HepG2 (cell line): ENCODE results near the gene PTGES3. TPM values are rescaled to one million over a fixed set of nuclear protein-coding genes. Genes with fewer than 3 reads are reported as not detected.

Experiments
- ATAC-seq: fragments of 200-7000 bp; cut with Tn5 transposase; 3 replicates; pipeline ENCODE4 v1.9.1; 2020; ENCODE audit warnings: mild to moderate bottlenecking, moderate library complexity
- BruUV-seq: library from RNA; stranded (reverse); fragments of 400-500 nt; replicated peaks from 2 replicates; lab custom pipeline; 2021; lab: Mats Ljungman, UMichigan
- CTCF ChIA-PET: fragments of 300-600 bp; formaldehyde crosslinking; extraction: SDS; loops from one replicate; lab custom pipeline; 2021; ENCODE audit warnings: low total read pairs, inconsistent platforms, low intra/inter-chr PET ratio; lab: Yijun Ruan, JAX
- POLR2A ChIA-PET: fragments of 350-600 bp; sonication (Branson Sonifier 250); formaldehyde crosslinking; loops from one replicate; lab custom pipeline; 2020; ENCODE audit warnings: antibody characterized with exemption, inconsistent platforms; lab: Yijun Ruan, JAX
- DNase-seq: peaks from one replicate; pipeline ENCODE4 v3.0.0-alpha.2; 2015; ENCODE audit warnings: low spot score
- FAIRE-seq: peaks from 3 replicates; lab custom pipeline; 2011; peaks lifted over from hg19 to GRCh38; lab: Jason Lieb, UNC
- H2AFZ ChIP-seq: one replicate; pipeline ENCODE4 v1.6.1; 2011; ENCODE audit warnings: low read length, inconsistent platforms
- H3K27ac ChIP-seq: fragments of 300-600 bp; 3 replicates; pipeline ENCODE4 v1.8.0; 2011; ENCODE audit warnings: mixed run types, mild to moderate bottlenecking, mixed read lengths, low read length, inconsistent platforms; ENCODE audit not compliant: insufficient read depth; ENCODE audit errors: extremely low read length
- H3K27me3 ChIP-seq, 2 experiments: fragments of 200-600 bp in 1 of 2; 2 replicates in 1 of 2; 3 replicates in 1 of 2; pipeline versions ENCODE4 v1.6.0 to v1.8.0; 2011; ENCODE audit warnings: low read length in 2 of 2, mild to moderate bottlenecking in 2 of 2, moderate library complexity in 2 of 2, inconsistent platforms in 1 of 2; ENCODE audit not compliant: insufficient read depth in 2 of 2, control insufficient read depth in 1 of 2
- H3K36me3 ChIP-seq, 2 experiments: fragments of 200-600 bp in 1 of 2; replicated peaks in 1 of 2; 2 replicates in 1 of 2; 3 replicates in 1 of 2; pipeline versions ENCODE4 v1.5.1 to v1.8.0; 2011; ENCODE audit warnings: low read length in 2 of 2, inconsistent platforms in 1 of 2; ENCODE audit not compliant: insufficient read depth in 2 of 2, control insufficient read depth in 1 of 2
- H3K4me1 ChIP-seq: 2 replicates; pipeline ENCODE4 v1.5.1; 2012; ENCODE audit warnings: low read length, inconsistent platforms; ENCODE audit not compliant: insufficient read depth
- H3K4me2 ChIP-seq: 2 replicates; pipeline ENCODE4 v1.6.0; 2011; ENCODE audit warnings: low read depth, low read length, inconsistent platforms
- H3K4me3 ChIP-seq, 3 experiments: fragments of 200-600 bp in 1 of 3; sonication (generic), shearing (Covaris generic) in 1 of 3; replicated peaks in 1 of 3; 2 replicates each; pipeline ENCODE4 v1.5.1; 2011 to 2016; ENCODE audit warnings: low read length in 3 of 3, inconsistent platforms in 2 of 3, low read depth in 2 of 3, mild to moderate bottlenecking in 2 of 3, control low read depth in 1 of 3, mixed read lengths in 1 of 3; ENCODE audit not compliant: insufficient read depth in 1 of 3
- H3K79me2 ChIP-seq: one replicate; pipeline ENCODE4 v1.6.1; 2011; ENCODE audit warnings: low read length, inconsistent platforms; ENCODE audit not compliant: insufficient read depth
- H3K9ac ChIP-seq: 2 replicates; pipeline ENCODE4 v1.6.0; 2011; ENCODE audit warnings: mild to moderate bottlenecking, low read depth, low read length, inconsistent platforms; ENCODE audit not compliant: insufficient read depth
- H3K9me3 ChIP-seq: 2 replicates; pipeline ENCODE4 v1.5.1; 2012; ENCODE audit warnings: mild to moderate bottlenecking, low read length
- H4K20me1 ChIP-seq: 2 replicates; pipeline ENCODE4 v1.6.0; 2011; ENCODE audit warnings: inconsistent platforms, mild to moderate bottlenecking, low read length, moderate library complexity; ENCODE audit not compliant: insufficient read depth
- ELF4 ChIP-seq: sonication (generic); formaldehyde crosslinking; IDR thresholded peaks from 2 replicates; pipeline ENCODE4 v1.5.0; 2020; ENCODE audit warnings: missing genetic modification reagents, mild to moderate bottlenecking, moderate library complexity, borderline replicate concordance
- HIVEP1 ChIP-seq: sonication (generic); formaldehyde crosslinking; IDR thresholded peaks from 2 replicates; pipeline ENCODE4 v1.4.0; 2020; ENCODE audit warnings: mild to moderate bottlenecking, missing genetic modification reagents
- JARID2 ChIP-seq: sonication (generic); formaldehyde crosslinking; IDR thresholded peaks from 2 replicates; pipeline ENCODE4 v1.8.1; 2023; ENCODE audit warnings: missing genetic modification reagents, inconsistent platforms; ENCODE audit not compliant: insufficient replicate concordance
- KDM3A ChIP-seq: IDR thresholded peaks from 2 replicates; pipeline ENCODE4 v1.6.1; 2018; ENCODE audit warnings: low read depth, missing compliant biosample characterization
- KLF12 ChIP-seq: sonication (generic); formaldehyde crosslinking; IDR thresholded peaks from 2 replicates; pipeline ENCODE4 v1.4.0; 2020; ENCODE audit warnings: missing genetic modification reagents, borderline replicate concordance
- KMT2B ChIP-seq: IDR thresholded peaks from 2 replicates; pipeline ENCODE4 v1.6.1; 2016; ENCODE audit warnings: missing genetic modification reagents, missing compliant biosample characterization
- MAFG ChIP-seq: sonication (generic); formaldehyde crosslinking; IDR thresholded peaks from 2 replicates; pipeline ENCODE4 v1.5.1; 2020; ENCODE audit warnings: mild to moderate bottlenecking, missing genetic modification reagents
- POLR2G ChIP-seq: fragments of 200-400 bp; formaldehyde crosslinking; IDR thresholded peaks from 2 replicates; pipeline ENCODE4 v1.6.1; 2018; ENCODE audit warnings: mild to moderate bottlenecking, low read depth, low read length, moderate library complexity
- TGIF2 ChIP-seq: IDR thresholded peaks from 2 replicates; pipeline ENCODE4 v1.6.1; 2016; ENCODE audit warnings: control low read depth, missing compliant biosample characterization
- ZFX ChIP-seq: sonication (generic); formaldehyde crosslinking; IDR thresholded peaks from 2 replicates; pipeline ENCODE4 v1.4.0; 2020; ENCODE audit warnings: mild to moderate bottlenecking, low read depth, missing genetic modification reagents, moderate library complexity
- ZSCAN25 ChIP-seq: sonication (generic); formaldehyde crosslinking; IDR thresholded peaks from 2 replicates; pipeline ENCODE4 v1.8.0; 2022; ENCODE audit warnings: mild to moderate bottlenecking, missing genetic modification reagents
- WGBS: methylation state at CpG from one replicate; pipeline ENCODE4 v1.1.6; 2017; ENCODE audit warnings: low lambda C conversion rate; 5-methylcytosine and 5-hydroxymethylcytosine counted together
- in situ Hi-C: cut with HindIII; loops from 2 replicates; pipeline ENCODE4 v1.10.0; 2017; ENCODE audit warnings: low pct_unique_long_range_greater_than_20kb; ENCODE audit not compliant: extremely low pct_ligation_motif_present
- intact Hi-C: fragments of 100-400 bp; cut with micrococcal nuclease; formaldehyde crosslinking; loops from one replicate; pipeline ENCODE4 v1.10.0; 2022; ENCODE audit not compliant: unreplicated experiment
- polyA plus RNA-seq, 8 experiments: library from polyadenylated mRNA; depleted of rRNA in 3 of 8; stranded (reverse) in 7 of 8; unstranded in 1 of 8; fragments of >200 nt; fragmentation: Illumina TruSeq in 4 of 8; extraction: Trizol in 4 of 8; gene quantifications; 2 replicates each; pipeline versions ENCODE4 v1.2.1 to v1.2.3, GENCODE V29; 2011 to 2016; ENCODE audit warnings: low read depth in 4 of 8, missing spikeins in 1 of 8, mixed read lengths in 1 of 8; ENCODE audit not compliant: insufficient read depth in 1 of 8
- total RNA-seq, 5 experiments: library from RNA; depleted of rRNA; stranded (reverse); fragments of >200 nt; fragmentation: Illumina TruSeq; extraction: Trizol; gene quantifications; 2 replicates each; pipeline ENCODE4 v1.2.3, GENCODE V29; 2016; ENCODE audit warnings: low read depth in 1 of 5
- TF ChIP-seq, protein P1 (sequence below): IDR thresholded peaks from 2 replicates; pipeline ENCODE4 v1.6.1; 2012; ENCODE audit warnings: low read depth, low read length, improper control_type of control experiment
- TF ChIP-seq, protein P2 (sequence below): sonication (generic); formaldehyde crosslinking; IDR thresholded peaks from 2 replicates; pipeline ENCODE4 v1.8.0; 2022; ENCODE audit warnings: missing genetic modification reagents, mild to moderate bottlenecking, inconsistent platforms, borderline replicate concordance
- TF ChIP-seq, protein P3 (sequence below): sonication (generic); formaldehyde crosslinking; IDR thresholded peaks from 2 replicates; pipeline ENCODE4 v1.8.0; 2022; ENCODE audit warnings: low read depth, missing genetic modification reagents

Gene PTGES3
- total and polyA plus RNA-seq, 2 of the 13 experiments (the other 11 are each of a cell fraction or from before 2014, with no cell fraction given) = 54.4 to 159 TPM

DNA sequence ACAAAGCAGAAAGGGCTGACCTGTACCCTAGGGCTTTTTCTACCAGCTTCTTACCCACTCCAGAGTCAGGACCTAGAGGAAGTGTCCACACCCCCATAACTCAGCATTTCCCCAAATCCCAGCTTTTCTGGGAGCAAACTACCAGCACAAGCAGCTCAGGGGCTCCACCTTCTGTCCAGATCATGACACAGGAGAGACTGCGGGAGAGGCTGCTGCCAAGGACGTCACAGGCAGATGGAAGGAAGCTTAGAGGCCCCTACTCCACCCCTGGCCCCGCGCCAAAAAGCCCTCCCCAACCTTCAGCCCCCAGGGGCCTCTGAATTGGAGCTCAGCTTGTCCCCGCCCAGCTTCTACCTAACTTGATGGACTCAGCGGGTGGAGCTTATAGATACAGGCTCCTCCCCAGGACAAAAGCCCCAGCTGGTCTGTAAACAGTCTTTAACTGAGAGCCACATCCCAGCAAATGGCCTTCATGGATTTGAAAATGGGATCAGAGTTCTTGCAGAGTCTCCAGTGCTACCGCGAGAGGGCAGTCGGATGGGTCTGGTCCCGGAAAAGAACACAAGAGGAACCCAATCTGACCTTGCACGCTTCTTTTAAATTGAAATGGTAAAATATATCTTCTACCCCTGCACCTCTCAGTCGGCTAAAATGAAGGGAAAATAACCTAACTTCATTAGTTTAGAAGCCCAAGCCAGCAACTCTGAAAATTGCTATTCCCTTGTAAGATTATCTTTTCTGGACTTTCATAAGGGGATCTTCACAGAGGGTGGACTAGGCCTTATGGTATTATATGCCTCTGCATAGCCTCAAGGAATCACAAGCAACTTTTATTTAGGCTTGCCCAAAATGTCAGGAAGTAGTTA, 51.2 kb downstream of the PTGES3 start (continued):
- TF ChIP-seq, protein P1, sequence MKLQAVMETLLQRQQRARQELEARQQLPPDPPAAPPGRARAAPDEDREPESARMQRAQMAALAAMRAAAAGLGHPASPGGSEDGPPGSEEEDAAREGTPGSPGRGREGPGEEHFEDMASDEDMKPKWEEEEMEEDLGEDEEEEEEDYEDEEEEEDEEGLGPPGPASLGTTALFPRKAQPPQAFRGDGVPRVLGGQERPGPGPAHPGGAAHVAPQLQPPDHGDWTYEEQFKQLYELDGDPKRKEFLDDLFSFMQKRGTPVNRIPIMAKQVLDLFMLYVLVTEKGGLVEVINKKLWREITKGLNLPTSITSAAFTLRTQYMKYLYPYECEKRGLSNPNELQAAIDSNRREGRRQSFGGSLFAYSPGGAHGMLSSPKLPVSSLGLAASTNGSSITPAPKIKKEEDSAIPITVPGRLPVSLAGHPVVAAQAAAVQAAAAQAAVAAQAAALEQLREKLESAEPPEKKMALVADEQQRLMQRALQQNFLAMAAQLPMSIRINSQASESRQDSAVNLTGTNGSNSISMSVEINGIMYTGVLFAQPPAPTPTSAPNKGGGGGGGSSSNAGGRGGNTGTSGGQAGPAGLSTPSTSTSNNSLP = peak; percentile 37; the same call in 1 of the 2 replicates

- peaks cover 0 to 3% of the 10 kb centered on the region in 2 experiments; a peak in 1 of 5 replicates for H3K27me3 ChIP-seq
- no TSS peak for BruUV-seq
- FAIRE-seq = no peak
- CTCF ChIA-PET = interaction anchor here (1.8 kb wide), 1 partner anchor 10 kb away, joined by 5 read pairs; the partner anchor contains the start of gene ATP5F1B
- H3K36me3 ChIP-seq = peaks cover 3 to 30% of the 10 kb centered on the region in 2 experiments
- H3K4me3 ChIP-seq = peak overlapping the region; percentile 68 to 92 (median 80)
- no peaks in the 10 kb centered on the region for H3K9me3 ChIP-seq
- DNase-seq = peak; percentile 84
- POLR2A ChIA-PET = interaction anchor here (0.6 to 3.9 kb wide), 27 partner anchors 7 to 819 kb away, joined by 3 to 58 read pairs (median 4); partner anchors contain the start of genes ATP5F1B, CNPY2, CS and DNAJC14
- peak; percentile 80 for ATAC-seq
- peak overlapping the region; percentile 87 for H2AFZ ChIP-seq
- peak overlapping the region; percentile 100 for H3K4me2 ChIP-seq
- H3K4me1 ChIP-seq = peaks cover 41% of the 10 kb centered on the region
- intact Hi-C loops (loop anchor here (1.0 kb wide), 3 partner anchors 35 to 123 kb away; no protein-coding TSS in a partner anchor), in situ Hi-C loops (no loop called here)
- H3K27ac ChIP-seq = peak overlapping the region; percentile 92
- H3K79me2 ChIP-seq = peaks cover 24% of the 10 kb centered on the region
- no peaks in the 10 kb centered on the region for H4K20me1 ChIP-seq
- 2% methylated on average over 11 of the region's 20 CpGs for WGBS
- peak overlapping the region; percentile 77 for H3K9ac ChIP-seq
- peak; percentile 48; the same call in 1 of the 2 replicates for TF ChIP-seq HIVEP1 (CRISPR knock-in tag)
- TF ChIP-seq ZFX (CRISPR knock-in tag) = peak; percentile 83
- TF ChIP-seq KMT2B (CRISPR knock-in tag) = 0 out of 2 replicates have a peak, but pooled peaks have one; percentile 22
- TF ChIP-seq, protein P2, sequence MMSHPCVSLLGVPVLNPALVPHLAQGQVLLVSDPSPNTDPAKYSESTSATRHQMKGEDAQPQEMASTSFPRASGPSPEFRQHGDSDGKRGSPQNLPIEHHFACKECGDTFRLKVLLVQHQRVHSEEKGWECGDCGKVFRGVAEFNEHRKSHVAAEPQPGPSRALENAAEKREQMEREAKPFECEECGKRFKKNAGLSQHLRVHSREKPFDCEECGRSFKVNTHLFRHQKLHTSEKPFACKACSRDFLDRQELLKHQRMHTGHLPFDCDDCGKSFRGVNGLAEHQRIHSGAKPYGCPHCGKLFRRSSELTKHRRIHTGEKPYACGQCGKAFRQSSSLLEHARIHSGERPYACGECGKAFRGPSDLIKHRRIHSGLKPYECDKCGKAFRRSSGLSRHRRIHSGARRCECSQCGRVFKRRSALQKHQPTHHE (CRISPR knock-in tag) = 0 out of 2 replicates have a peak, but pooled peaks have one; percentile 11
- peak; percentile 11; the same call in 1 of the 2 replicates for TF ChIP-seq ELF4 (CRISPR knock-in tag)
- TF ChIP-seq TGIF2 (CRISPR knock-in tag) = peak; percentile 48; the same call in 1 of the 2 replicates
- TF ChIP-seq JARID2 (CRISPR knock-in tag) = no peak
- no peak for TF ChIP-seq KDM3A (CRISPR knock-in tag)
- TF ChIP-seq MAFG = peak; percentile 67; the same call in 1 of the 2 replicates
- peak; percentile 76; the same call in 1 of the 2 replicates for TF ChIP-seq ZSCAN25 (CRISPR knock-in tag)
- TF ChIP-seq POLR2G = peak; percentile 15; the same call in 1 of the 2 replicates
- TF ChIP-seq KLF12 (CRISPR knock-in tag) = peak; percentile 19
- TF ChIP-seq, protein P3, sequence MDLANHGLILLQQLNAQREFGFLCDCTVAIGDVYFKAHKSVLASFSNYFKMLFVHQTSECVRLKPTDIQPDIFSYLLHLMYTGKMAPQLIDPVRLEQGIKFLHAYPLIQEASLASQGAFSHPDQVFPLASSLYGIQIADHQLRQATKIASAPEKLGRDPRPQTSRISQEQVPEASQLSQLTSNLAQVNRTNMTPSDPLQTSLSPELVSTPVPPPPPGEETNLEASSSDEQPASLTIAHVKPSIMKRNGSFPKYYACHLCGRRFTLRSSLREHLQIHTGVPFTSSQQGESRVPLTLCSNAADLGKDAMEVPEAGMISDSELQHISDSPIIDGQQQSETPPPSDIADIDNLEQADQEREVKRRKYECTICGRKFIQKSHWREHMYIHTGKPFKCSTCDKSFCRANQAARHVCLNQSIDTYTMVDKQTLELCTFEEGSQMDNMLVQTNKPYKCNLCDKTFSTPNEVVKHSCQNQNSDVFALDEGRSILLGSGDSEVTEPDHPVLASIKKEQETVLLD (CRISPR knock-in tag) = no peak
Observed at GRCh38 chr12:56635806-56636674, 52.0 kb downstream of the PTGES3 start.
